GM18867 (cell line): ENCODE data around the gene FABP7.

Experiments used
- ATAC-seq: cut with Tn5 transposase; IDR thresholded peaks from one replicate; pipeline ENCODE4 v1.9.1; 2021; ENCODE audit warnings: mild to moderate bottlenecking, moderate library complexity; ENCODE audit not compliant: unreplicated experiment

The FABP7 gene

DNA sequence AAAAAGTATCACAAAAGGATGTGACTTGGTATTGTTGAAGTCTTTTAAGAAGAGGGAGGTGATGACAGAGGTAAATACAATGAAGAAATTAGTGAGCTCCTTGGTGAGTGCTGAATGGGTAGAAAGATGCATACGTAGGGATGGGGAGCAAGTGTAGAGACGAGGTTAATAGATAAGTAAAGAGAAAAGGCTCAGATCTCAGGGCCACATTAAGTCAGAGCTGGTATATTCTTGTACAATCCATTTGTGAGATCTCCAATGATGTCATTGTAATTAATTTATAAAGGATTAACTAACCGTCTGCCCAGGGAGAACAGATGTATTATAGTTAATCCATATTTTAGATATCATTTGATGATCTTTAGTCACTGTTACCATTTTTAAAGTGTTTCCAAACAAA is 52.9 kb downstream of the FABP7 start:
- ATAC-seq: no peak

DNA sequence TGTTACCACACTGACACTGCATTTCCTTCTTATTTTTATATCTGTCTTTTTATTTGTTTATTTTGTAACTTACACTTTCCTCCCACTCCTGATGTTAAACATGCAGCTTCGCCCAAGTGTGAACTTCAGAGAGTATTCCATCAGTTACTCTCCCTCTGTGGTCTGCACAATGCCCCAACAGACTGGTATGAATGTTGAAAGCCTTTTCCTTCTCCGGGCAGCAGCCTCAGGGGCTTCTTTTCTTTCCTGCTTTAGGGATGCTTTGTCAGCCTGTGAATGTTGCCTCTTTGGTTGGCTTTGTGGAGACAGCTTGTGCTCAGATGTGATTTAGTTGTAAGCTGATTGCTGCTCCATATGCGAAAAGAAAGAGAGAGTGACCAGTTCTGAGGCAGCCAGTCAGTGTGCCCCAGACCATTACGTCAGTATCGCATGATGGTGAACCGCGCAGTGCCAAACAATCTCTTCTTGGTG is 53.5 kb downstream of the FABP7 start:
- ATAC-seq: no peak
